Breast epithelium (tissue), 3 donors: ENCODE data around the gene ZNF148.

Experiments used
- POLR2AphosphoS5 ChIP-seq, 3 donors: sonication (generic); formaldehyde crosslinking; IDR thresholded peaks; one replicate each; pipeline ENCODE4 v1.6.1; 2017; ENCODE audit warnings: antibody characterized with exemption in 3 of 3
- TF ChIP-seq, protein P1 (sequence below), 3 donors: fragments of 450-650 bp; IDR thresholded peaks; one replicate each; pipeline ENCODE4 v1.5.1; 2016 to 2017; ENCODE audit warnings: antibody characterized with exemption in 3 of 3, mild to moderate bottlenecking in 3 of 3, moderate library complexity in 3 of 3

DNA sequence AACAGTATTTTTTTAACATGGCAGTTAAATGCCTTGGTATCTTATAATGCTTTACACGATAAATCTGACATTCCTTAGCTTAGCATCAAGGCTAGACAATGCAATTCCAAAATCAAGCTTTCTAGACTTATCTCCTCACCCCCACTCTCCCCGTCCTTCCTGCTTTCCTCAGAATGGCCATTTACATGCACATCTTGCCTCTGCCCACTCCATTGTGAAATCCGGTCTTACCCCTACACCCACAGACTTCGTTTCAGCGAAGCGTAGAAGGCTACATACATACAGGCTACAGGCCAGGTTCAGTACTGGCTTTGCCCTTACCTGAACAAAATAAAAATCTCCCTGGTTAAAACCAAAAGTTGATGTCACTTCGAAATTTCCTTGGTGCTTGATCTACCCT lies 104.0 kb downstream of the ZNF148 start:
- TF ChIP-seq, protein P1, sequence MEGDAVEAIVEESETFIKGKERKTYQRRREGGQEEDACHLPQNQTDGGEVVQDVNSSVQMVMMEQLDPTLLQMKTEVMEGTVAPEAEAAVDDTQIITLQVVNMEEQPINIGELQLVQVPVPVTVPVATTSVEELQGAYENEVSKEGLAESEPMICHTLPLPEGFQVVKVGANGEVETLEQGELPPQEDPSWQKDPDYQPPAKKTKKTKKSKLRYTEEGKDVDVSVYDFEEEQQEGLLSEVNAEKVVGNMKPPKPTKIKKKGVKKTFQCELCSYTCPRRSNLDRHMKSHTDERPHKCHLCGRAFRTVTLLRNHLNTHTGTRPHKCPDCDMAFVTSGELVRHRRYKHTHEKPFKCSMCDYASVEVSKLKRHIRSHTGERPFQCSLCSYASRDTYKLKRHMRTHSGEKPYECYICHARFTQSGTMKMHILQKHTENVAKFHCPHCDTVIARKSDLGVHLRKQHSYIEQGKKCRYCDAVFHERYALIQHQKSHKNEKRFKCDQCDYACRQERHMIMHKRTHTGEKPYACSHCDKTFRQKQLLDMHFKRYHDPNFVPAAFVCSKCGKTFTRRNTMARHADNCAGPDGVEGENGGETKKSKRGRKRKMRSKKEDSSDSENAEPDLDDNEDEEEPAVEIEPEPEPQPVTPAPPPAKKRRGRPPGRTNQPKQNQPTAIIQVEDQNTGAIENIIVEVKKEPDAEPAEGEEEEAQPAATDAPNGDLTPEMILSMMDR (IDR thresholded peaks at IDR 0.05) = no peak
- TF ChIP-seq POLR2AphosphoS5 (IDR thresholded peaks at IDR 0.05) = no peak
